HEK293 (cell line): ENCODE results near the gene FANCE.

Experiments
- CTCF ChIA-PET: fragments of 350-600 bp; formaldehyde crosslinking; extraction: SDS; loops from one replicate; lab custom pipeline; 2021; ENCODE audit warnings: antibody characterized with exemption; lab: Yijun Ruan, JAX
- POLR2A ChIA-PET: fragments of 300-600 bp; formaldehyde crosslinking; extraction: SDS; loops from one replicate; lab custom pipeline; 2020; ENCODE audit warnings: antibody characterized with exemption, inconsistent platforms; lab: Yijun Ruan, JAX
- H3K27ac ChIP-seq: fragments of 200-500 bp; sonication (Bioruptor generic); 2 replicates; pipeline ENCODE4 v1.5.1; 2014; ENCODE audit warnings: low read depth, low read length, control low read depth, inconsistent platforms; ENCODE audit errors: extremely low read depth
- H3K36me3 ChIP-seq, 2 experiments: fragments of 200-500 bp in 1 of 2; sonication (Bioruptor generic) in 1 of 2; 1 replicate in 1 of 2; 2 replicates in 1 of 2; pipeline ENCODE4 v1.5.1; 2014 to 2017; ENCODE audit warnings: inconsistent platforms in 2 of 2, low read length in 2 of 2; ENCODE audit not compliant: control insufficient read depth in 2 of 2, insufficient read depth in 1 of 2
- H3K4me1 ChIP-seq: fragments of 200-500 bp; sonication (Bioruptor generic); 2 replicates; pipeline ENCODE4 v1.5.1; 2014; ENCODE audit warnings: mild to moderate bottlenecking, low read length, inconsistent platforms; ENCODE audit not compliant: control insufficient read depth, insufficient read depth
- H3K4me3 ChIP-seq: 2 replicates; pipeline ENCODE4 v1.5.1; 2011; ENCODE audit warnings: low read depth, mild to moderate bottlenecking, control low read depth, low read length, moderate library complexity
- H3K9me3 ChIP-seq: fragments of 200-500 bp; sonication (Bioruptor generic); 2 replicates; pipeline ENCODE4 v1.5.1; 2014; ENCODE audit warnings: low read depth, low read length, inconsistent platforms; ENCODE audit not compliant: control insufficient read depth, insufficient read depth
- GLI2 ChIP-seq: fragments of 450-650 bp; formaldehyde crosslinking; IDR thresholded peaks from 2 replicates; pipeline ENCODE4; 2017; ENCODE audit warnings: missing biosample characterization, missing genetic modification characterization, low read depth, borderline replicate concordance
- HOXA7 ChIP-seq: sonication (generic); formaldehyde crosslinking; IDR thresholded peaks from 2 replicates; pipeline ENCODE4 v1.8.1; 2022; ENCODE audit warnings: missing genetic modification reagents, borderline replicate concordance
- SCRT1 ChIP-seq: fragments of 450-650 bp; formaldehyde crosslinking; IDR thresholded peaks from 2 replicates; pipeline ENCODE4 v1.5.1; 2016; ENCODE audit warnings: missing biosample characterization, missing genetic modification characterization, borderline replicate concordance
- SP3 ChIP-seq: fragments of 450-650 bp; formaldehyde crosslinking; IDR thresholded peaks from 2 replicates; pipeline ENCODE4 v1.5.1; 2016; ENCODE audit warnings: missing biosample characterization, missing genetic modification characterization
- SP7 ChIP-seq: fragments of 450-650 bp; formaldehyde crosslinking; IDR thresholded peaks from 2 replicates; pipeline ENCODE4 v1.5.1; 2016; ENCODE audit warnings: missing biosample characterization, missing genetic modification characterization
- ZBTB20 ChIP-seq: fragments of 450-650 bp; formaldehyde crosslinking; IDR thresholded peaks from 2 replicates; pipeline ENCODE4 v1.5.1; 2016; ENCODE audit warnings: missing biosample characterization, missing genetic modification characterization
- ZFP41 ChIP-seq: fragments of 450-650 bp; formaldehyde crosslinking; IDR thresholded peaks from 2 replicates; pipeline ENCODE4 v1.5.1; 2016; ENCODE audit warnings: missing biosample characterization, missing genetic modification characterization, borderline replicate concordance
- ZFP69B ChIP-seq: fragments of 450-650 bp; formaldehyde crosslinking; IDR thresholded peaks from 2 replicates; pipeline ENCODE4 v1.5.1; 2016; ENCODE audit warnings: missing biosample characterization, missing genetic modification characterization
- ZNF133 ChIP-seq: fragments of 450-650 bp; formaldehyde crosslinking; IDR thresholded peaks from 2 replicates; pipeline ENCODE4 v1.5.1; 2016; ENCODE audit warnings: missing biosample characterization, missing genetic modification characterization
- ZNF146 ChIP-seq: fragments of 450-650 bp; formaldehyde crosslinking; IDR thresholded peaks from 2 replicates; pipeline ENCODE4 v1.5.1; 2016; ENCODE audit warnings: missing biosample characterization, missing genetic modification characterization
- ZNF155 ChIP-seq: fragments of 450-650 bp; formaldehyde crosslinking; IDR thresholded peaks from 2 replicates; pipeline ENCODE4 v1.5.1; 2016; ENCODE audit warnings: missing biosample characterization, missing genetic modification characterization
- ZNF16 ChIP-seq: fragments of 450-650 bp; formaldehyde crosslinking; IDR thresholded peaks from 2 replicates; pipeline ENCODE4 v1.5.1; 2016; ENCODE audit warnings: low read depth, missing biosample characterization, missing genetic modification characterization
- ZNF221 ChIP-seq: fragments of 450-650 bp; formaldehyde crosslinking; IDR thresholded peaks from 2 replicates; pipeline ENCODE4 v1.5.1; 2017; ENCODE audit warnings: missing biosample characterization, missing genetic modification characterization, borderline replicate concordance
- ZNF24 ChIP-seq: fragments of 450-650 bp; formaldehyde crosslinking; IDR thresholded peaks from 2 replicates; pipeline ENCODE4 v1.5.1; 2016; ENCODE audit warnings: missing biosample characterization, missing genetic modification characterization
- ZNF404 ChIP-seq: fragments of 450-650 bp; formaldehyde crosslinking; IDR thresholded peaks from 2 replicates; pipeline ENCODE4 v1.5.1; 2017; ENCODE audit warnings: missing biosample characterization, missing genetic modification characterization
- ZNF530 ChIP-seq: fragments of 450-650 bp; formaldehyde crosslinking; IDR thresholded peaks from 2 replicates; pipeline ENCODE4 v1.5.1; 2016; ENCODE audit warnings: low read depth, missing biosample characterization, missing genetic modification characterization
- ZNF560 ChIP-seq: fragments of 450-650 bp; formaldehyde crosslinking; IDR thresholded peaks from 2 replicates; pipeline ENCODE4 v1.5.1; 2017; ENCODE audit warnings: missing biosample characterization, missing genetic modification characterization, borderline replicate concordance
- ZNF654 ChIP-seq: fragments of 450-650 bp; formaldehyde crosslinking; IDR thresholded peaks from 2 replicates; pipeline ENCODE4 v1.5.1; 2016; ENCODE audit warnings: low read depth, missing biosample characterization, missing genetic modification characterization
- ZNF792 ChIP-seq: fragments of 450-650 bp; formaldehyde crosslinking; IDR thresholded peaks from 2 replicates; pipeline ENCODE4 v1.5.1; 2016; ENCODE audit warnings: missing biosample characterization, missing genetic modification characterization
- TF ChIP-seq, protein P1 (sequence below): fragments of 450-650 bp; formaldehyde crosslinking; IDR thresholded peaks from 2 replicates; pipeline ENCODE4 v1.5.0; 2017; ENCODE audit warnings: missing biosample characterization, missing genetic modification characterization, borderline replicate concordance
- TF ChIP-seq, protein P2 (sequence below): IDR thresholded peaks from 2 replicates; pipeline ENCODE4 v1.6.1; 2011; ENCODE audit warnings: mild to moderate bottlenecking, low read depth, low read length, borderline replicate concordance
- TF ChIP-seq, protein P3 (sequence below): fragments of 450-650 bp; formaldehyde crosslinking; IDR thresholded peaks from 2 replicates; pipeline ENCODE4 v1.5.1; 2017; ENCODE audit warnings: missing biosample characterization, mild to moderate bottlenecking, missing genetic modification characterization, moderate library complexity
- TF ChIP-seq, protein P4 (sequence below): fragments of 450-650 bp; formaldehyde crosslinking; IDR thresholded peaks from 2 replicates; pipeline ENCODE4 v1.5.1; 2016; ENCODE audit warnings: missing biosample characterization, missing genetic modification characterization
- TF ChIP-seq, protein P5 (sequence below): fragments of 450-650 bp; formaldehyde crosslinking; IDR thresholded peaks from 2 replicates; pipeline ENCODE4 v1.5.1; 2016; ENCODE audit warnings: missing biosample characterization, missing genetic modification characterization

Gene FANCE

DNA sequence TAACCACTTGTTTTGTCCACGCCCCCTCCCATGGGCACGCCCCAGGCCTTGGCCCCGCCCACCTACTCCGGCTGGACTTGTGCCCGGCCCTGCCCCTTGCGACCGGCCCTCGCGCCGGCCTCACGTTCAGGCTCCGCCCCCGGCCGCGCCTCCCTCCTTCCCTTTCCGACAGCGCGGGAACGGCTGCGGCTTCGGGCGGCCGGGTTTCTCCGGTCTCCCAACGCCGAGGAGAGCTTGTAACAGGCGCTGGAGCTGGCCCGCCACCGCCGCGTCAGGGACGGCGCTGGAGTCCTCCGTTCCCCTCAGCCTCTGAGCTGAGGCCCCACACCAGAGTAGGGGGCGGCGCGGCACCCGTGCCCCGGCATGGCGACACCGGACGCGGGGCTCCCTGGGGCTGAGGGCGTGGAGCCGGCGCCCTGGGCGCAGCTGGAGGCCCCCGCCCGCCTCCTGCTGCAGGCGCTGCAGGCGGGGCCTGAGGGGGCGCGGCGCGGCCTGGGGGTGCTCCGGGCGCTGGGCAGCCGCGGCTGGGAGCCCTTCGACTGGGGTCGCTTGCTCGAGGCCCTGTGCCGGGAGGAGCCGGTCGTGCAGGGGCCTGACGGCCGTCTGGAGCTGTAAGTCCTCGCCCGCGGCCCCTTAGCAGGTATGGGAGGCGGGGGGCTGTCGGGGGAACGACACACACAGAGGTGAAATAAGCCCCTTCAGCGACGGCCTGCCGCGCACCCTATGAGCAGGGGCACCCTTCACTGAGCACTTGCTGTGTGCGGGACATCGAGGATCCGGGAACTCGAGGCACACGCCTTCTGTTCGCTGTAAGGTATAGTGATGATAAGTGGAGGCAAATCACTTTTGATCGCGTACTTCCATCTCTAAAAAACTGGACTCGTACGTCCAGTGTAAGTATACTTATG is at the start of gene FANCE (continued):
- TF ChIP-seq, protein P1, sequence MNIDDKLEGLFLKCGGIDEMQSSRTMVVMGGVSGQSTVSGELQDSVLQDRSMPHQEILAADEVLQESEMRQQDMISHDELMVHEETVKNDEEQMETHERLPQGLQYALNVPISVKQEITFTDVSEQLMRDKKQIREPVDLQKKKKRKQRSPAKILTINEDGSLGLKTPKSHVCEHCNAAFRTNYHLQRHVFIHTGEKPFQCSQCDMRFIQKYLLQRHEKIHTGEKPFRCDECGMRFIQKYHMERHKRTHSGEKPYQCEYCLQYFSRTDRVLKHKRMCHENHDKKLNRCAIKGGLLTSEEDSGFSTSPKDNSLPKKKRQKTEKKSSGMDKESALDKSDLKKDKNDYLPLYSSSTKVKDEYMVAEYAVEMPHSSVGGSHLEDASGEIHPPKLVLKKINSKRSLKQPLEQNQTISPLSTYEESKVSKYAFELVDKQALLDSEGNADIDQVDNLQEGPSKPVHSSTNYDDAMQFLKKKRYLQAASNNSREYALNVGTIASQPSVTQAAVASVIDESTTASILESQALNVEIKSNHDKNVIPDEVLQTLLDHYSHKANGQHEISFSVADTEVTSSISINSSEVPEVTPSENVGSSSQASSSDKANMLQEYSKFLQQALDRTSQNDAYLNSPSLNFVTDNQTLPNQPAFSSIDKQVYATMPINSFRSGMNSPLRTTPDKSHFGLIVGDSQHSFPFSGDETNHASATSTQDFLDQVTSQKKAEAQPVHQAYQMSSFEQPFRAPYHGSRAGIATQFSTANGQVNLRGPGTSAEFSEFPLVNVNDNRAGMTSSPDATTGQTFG (tag by site-specific recombination), result no peak

DNA sequence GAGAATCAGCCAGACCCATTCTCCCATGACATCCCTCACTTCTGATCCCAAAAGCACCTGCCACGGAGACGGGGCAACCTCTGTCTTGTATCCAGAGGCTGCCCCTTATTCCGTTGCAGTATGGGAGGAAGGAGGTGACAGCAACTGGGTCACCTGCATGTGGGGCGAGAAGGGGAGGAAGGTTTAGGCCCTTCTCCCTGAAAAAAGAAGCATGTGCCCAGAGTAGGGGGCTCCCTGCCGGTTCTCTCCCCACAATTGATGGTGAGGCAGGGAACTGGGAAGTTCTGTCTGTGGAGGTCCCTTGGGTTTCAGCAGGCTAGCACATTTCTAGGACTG is 49.3 kb upstream of the FANCE start:
- TF ChIP-seq SP7 (tag by site-specific recombination) (no peak), ZNF16 (tag by site-specific recombination) (no peak), GLI2 (no peak), ZNF560 (tag by site-specific recombination) (no peak), ZNF221 (no peak), ZFP69B (tag by site-specific recombination) (no peak), ZNF24 (tag by site-specific recombination) (no peak), SP3 (no peak)
- TF ChIP-seq, protein P2, sequence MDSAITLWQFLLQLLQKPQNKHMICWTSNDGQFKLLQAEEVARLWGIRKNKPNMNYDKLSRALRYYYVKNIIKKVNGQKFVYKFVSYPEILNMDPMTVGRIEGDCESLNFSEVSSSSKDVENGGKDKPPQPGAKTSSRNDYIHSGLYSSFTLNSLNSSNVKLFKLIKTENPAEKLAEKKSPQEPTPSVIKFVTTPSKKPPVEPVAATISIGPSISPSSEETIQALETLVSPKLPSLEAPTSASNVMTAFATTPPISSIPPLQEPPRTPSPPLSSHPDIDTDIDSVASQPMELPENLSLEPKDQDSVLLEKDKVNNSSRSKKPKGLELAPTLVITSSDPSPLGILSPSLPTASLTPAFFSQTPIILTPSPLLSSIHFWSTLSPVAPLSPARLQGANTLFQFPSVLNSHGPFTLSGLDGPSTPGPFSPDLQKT, result no peak
- TF ChIP-seq, protein P3, sequence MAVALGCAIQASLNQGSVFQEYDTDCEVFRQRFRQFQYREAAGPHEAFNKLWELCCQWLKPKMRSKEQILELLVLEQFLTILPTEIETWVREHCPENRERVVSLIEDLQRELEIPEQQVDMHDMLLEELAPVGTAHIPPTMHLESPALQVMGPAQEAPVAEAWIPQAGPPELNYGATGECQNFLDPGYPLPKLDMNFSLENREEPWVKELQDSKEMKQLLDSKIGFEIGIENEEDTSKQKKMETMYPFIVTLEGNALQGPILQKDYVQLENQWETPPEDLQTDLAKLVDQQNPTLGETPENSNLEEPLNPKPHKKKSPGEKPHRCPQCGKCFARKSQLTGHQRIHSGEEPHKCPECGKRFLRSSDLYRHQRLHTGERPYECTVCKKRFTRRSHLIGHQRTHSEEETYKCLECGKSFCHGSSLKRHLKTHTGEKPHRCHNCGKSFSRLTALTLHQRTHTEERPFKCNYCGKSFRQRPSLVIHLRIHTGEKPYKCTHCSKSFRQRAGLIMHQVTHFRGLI, result no peak
- TF ChIP-seq, protein P4, sequence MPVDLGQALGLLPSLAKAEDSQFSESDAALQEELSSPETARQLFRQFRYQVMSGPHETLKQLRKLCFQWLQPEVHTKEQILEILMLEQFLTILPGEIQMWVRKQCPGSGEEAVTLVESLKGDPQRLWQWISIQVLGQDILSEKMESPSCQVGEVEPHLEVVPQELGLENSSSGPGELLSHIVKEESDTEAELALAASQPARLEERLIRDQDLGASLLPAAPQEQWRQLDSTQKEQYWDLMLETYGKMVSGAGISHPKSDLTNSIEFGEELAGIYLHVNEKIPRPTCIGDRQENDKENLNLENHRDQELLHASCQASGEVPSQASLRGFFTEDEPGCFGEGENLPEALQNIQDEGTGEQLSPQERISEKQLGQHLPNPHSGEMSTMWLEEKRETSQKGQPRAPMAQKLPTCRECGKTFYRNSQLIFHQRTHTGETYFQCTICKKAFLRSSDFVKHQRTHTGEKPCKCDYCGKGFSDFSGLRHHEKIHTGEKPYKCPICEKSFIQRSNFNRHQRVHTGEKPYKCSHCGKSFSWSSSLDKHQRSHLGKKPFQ, result no peak
- ChIA-PET POLR2A (no interaction called here), CTCF (interaction anchor here (0.6 to 2.8 kb wide), 2 partner anchors 12 to 51 kb away, joined by 3 to 8 read pairs; no protein-coding TSS in a partner anchor)
- H3K4me1 ChIP-seq, result no peaks in the 10 kb centered on the region
- no peak overlapping the region for H3K4me3 ChIP-seq
- H3K27ac ChIP-seq, result no peak overlapping the region
- H3K9me3 ChIP-seq, result no peaks in the 10 kb centered on the region
- no peaks in the 10 kb centered on the region for H3K36me3 ChIP-seq

DNA sequence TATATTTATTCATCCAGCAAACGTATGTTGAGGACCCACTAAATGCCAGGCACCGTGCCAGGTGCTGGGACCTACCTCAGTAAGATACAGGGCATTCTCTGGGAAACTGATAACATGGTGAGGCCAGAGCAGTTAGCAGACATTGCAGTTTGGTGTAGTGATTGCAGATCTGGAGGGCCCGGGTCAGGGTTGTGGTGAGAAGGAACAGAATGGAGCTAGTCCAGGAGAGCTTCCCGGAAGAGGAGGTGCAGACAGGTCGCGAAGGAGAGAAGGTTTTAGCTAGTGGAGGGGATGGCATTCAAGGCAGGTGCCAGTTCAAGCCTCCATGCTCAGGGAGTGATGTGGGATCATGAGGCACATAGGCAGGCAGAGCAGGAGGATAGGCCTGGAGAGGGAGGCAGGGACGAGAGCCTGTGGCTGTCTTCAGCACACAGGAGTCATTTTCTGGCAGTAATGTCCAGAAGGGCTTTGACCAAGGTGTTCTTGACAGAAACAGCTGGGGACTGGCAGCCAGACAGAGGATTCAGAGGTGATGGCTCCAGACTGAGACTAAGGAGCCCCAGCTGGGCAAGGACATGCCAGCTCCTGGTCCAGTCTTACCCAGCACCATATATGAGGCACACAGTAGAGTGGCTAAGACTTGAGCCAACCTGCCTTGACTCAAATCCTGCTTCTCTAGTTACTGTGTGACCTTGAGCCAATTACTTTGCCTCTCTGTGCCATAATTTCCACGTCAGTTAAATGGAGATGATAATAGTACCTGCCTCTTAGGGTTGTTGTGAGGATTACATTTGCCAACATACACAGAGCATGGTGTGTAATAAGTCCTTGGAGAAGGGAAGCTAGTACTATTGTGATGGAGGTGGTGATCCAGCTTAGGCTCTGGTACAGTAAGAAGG is 48.3 kb upstream of the FANCE start:
- no peaks in the 10 kb centered on the region for H3K36me3 ChIP-seq
- POLR2A ChIA-PET, result interaction anchor here (1.3 kb wide), 1 partner anchor 64 kb away, joined by 3 read pairs; the partner anchor contains the start of gene RPL10A
- no peak for TF ChIP-seq ZNF155 (tag by site-specific recombination)
- no peak for TF ChIP-seq ZNF404 (tag by site-specific recombination)
- TF ChIP-seq ZNF133 (tag by site-specific recombination), result no peak
- TF ChIP-seq ZNF146 (tag by site-specific recombination), result no peak
- no peak for TF ChIP-seq HOXA7 (CRISPR knock-in tag)
- no peak for TF ChIP-seq ZNF530
- no peak for TF ChIP-seq ZBTB20 (tag by site-specific recombination)
- TF ChIP-seq SCRT1 (tag by site-specific recombination), result no peak
- no peak for TF ChIP-seq ZFP41
- no peak for TF ChIP-seq ZNF792 (tag by site-specific recombination)
- TF ChIP-seq, protein P5, sequence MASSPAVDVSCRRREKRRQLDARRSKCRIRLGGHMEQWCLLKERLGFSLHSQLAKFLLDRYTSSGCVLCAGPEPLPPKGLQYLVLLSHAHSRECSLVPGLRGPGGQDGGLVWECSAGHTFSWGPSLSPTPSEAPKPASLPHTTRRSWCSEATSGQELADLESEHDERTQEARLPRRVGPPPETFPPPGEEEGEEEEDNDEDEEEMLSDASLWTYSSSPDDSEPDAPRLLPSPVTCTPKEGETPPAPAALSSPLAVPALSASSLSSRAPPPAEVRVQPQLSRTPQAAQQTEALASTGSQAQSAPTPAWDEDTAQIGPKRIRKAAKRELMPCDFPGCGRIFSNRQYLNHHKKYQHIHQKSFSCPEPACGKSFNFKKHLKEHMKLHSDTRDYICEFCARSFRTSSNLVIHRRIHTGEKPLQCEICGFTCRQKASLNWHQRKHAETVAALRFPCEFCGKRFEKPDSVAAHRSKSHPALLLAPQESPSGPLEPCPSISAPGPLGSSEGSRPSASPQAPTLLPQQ (tag by site-specific recombination), result no peak
- TF ChIP-seq ZNF654 (tag by site-specific recombination), result no peak

More for the DNA sequence above, 48.3 kb upstream of the FANCE start:
- CTCF ChIA-PET, result interaction anchor here (3.6 kb wide), 1 partner anchor 12 kb away, joined by 28 read pairs; no protein-coding TSS in a partner anchor
- Histone ChIP-seq H3K9me3 (no peaks in the 10 kb centered on the region), H3K4me1 (no peaks in the 10 kb centered on the region), H3K4me3 (no peak overlapping the region), H3K27ac (no peak overlapping the region)
